A673 (cell line): ENCODE results near the gene ADGRL3.

Experiments used
- CTCF ChIP-seq: fragments of 300-800, 200-600 bp; sonication (generic); conservative IDR thresholded peaks from 2 replicates; pipeline ENCODE4 v1.5.1; 2017; ENCODE audit warnings: low read depth, mild to moderate bottlenecking, antibody characterized with exemption, low read length, moderate library complexity, mixed read lengths
- EZH2 ChIP-seq: fragments of 200-600 bp; sonication (generic); IDR thresholded peaks from 2 replicates; pipeline ENCODE4 v1.6.1; 2017; ENCODE audit warnings: borderline replicate concordance, low read depth, mild to moderate bottlenecking, mixed read lengths, antibody characterized with exemption, low read length; ENCODE audit not compliant: poor library complexity, severe bottlenecking

- TF ChIP-seq CTCF (no peak), EZH2 (no peak)
Measured at GRCh38 chr4:61799794-61800193, 599.7 kb downstream of the ADGRL3 start.
